PC-9 (cell line): Measurements from ENCODE around the gene IL12A. TPM values are rescaled to one million over a fixed set of nuclear protein-coding genes. Genes with fewer than 3 reads are reported as not detected.

Source experiments
- BruUV-seq: library from RNA; stranded (reverse); fragments of 400-500 nt; replicated peaks from 2 replicates; lab custom pipeline; 2021; lab: Mats Ljungman, UMichigan
- CTCF ChIA-PET: fragments of 300-600 bp; sonication (Branson Sonifier 250); formaldehyde crosslinking; loops from one replicate; lab custom pipeline; 2022; ENCODE audit warnings: antibody characterized with exemption; lab: Charles Lee
- POLR2A ChIA-PET: fragments of 300-600 bp; sonication (Branson Sonifier 250); formaldehyde crosslinking; loops from one replicate; lab custom pipeline; 2022; ENCODE audit warnings: antibody characterized with exemption; ENCODE audit not compliant: unreplicated experiment; lab: Charles Lee
- DNase-seq, 2 experiments: peaks; one replicate each; pipeline versions ENCODE4 v3.0.0 to v3.0.0-alpha.2; 2015 to 2022; ENCODE audit warnings: mixed read lengths in 1 of 2
- H2AFZ ChIP-seq: fragments of 200-600 bp; sonication (generic); 2 replicates; pipeline ENCODE4 v1.8.1; 2017; ENCODE audit warnings: antibody characterized with exemption
- H3F3A ChIP-seq: fragments of 200-600 bp; sonication (generic); 2 replicates; pipeline ENCODE4 v1.8.1; 2017; ENCODE audit warnings: antibody characterized with exemption, mild to moderate bottlenecking, low read depth; ENCODE audit not compliant: insufficient read depth
- H3K27ac ChIP-seq: fragments of 200-600 bp; sonication (generic); 2 replicates; pipeline ENCODE4 v1.6.1; 2016; ENCODE audit warnings: mixed run types
- H3K27me3 ChIP-seq: fragments of 200-600 bp; sonication (generic); 2 replicates; pipeline ENCODE4 v1.6.1; 2016; ENCODE audit warnings: low read depth, mixed run types; ENCODE audit not compliant: insufficient read depth
- H3K36me3 ChIP-seq: fragments of 200-600 bp; sonication (generic); 2 replicates; pipeline ENCODE4 v1.6.1; 2016; ENCODE audit warnings: low read depth, mixed run types
- H3K4me1 ChIP-seq: fragments of 200-600 bp; sonication (generic); replicated peaks from 2 replicates; pipeline ENCODE4 v1.6.1; 2016; ENCODE audit warnings: mixed run types; ENCODE audit not compliant: insufficient read depth
- H3K4me2 ChIP-seq: fragments of 200-600 bp; sonication (generic); 2 replicates; pipeline ENCODE4 v1.6.1; 2017; ENCODE audit warnings: mixed run types
- H3K4me3 ChIP-seq: fragments of 200-600 bp; sonication (generic); 2 replicates; pipeline ENCODE4 v1.6.1; 2016; ENCODE audit warnings: mixed run types
- H3K79me2 ChIP-seq: fragments of 200-600 bp; sonication (generic); 2 replicates; pipeline ENCODE4 v1.6.1; 2017; ENCODE audit warnings: low read depth, mixed run types
- H3K9me2 ChIP-seq: fragments of 200-600 bp; sonication (generic); 2 replicates; pipeline ENCODE4 v1.8.1; 2017; ENCODE audit warnings: mild to moderate bottlenecking; ENCODE audit not compliant: insufficient read depth
- H3K9me3 ChIP-seq: fragments of 200-600 bp; sonication (generic); 2 replicates; pipeline ENCODE4 v1.8.1; 2016; ENCODE audit warnings: low read depth; ENCODE audit not compliant: insufficient read depth
- H4K20me1 ChIP-seq: fragments of 200-600 bp; sonication (generic); 2 replicates; pipeline ENCODE4 v1.8.1; 2017; ENCODE audit not compliant: insufficient read depth
- CTCF ChIP-seq: fragments of 200-600 bp; sonication (generic); conservative IDR thresholded peaks from 2 replicates; pipeline ENCODE4 v1.6.1; 2017; ENCODE audit warnings: mixed run types, antibody characterized with exemption, mild to moderate bottlenecking, moderate library complexity
- EZH2 ChIP-seq: fragments of 200-600 bp; sonication (generic); IDR thresholded peaks from 2 replicates; pipeline ENCODE4 v1.8.0; 2017; ENCODE audit warnings: antibody characterized with exemption, low read depth
- intact Hi-C: fragments of 100-400 bp; cut with micrococcal nuclease; formaldehyde crosslinking; loops from one replicate; pipeline ENCODE4 v1.10.0; 2022; ENCODE audit not compliant: unreplicated experiment
- total RNA-seq: library from RNA; stranded (reverse); gene quantifications from 2 replicates; pipeline ENCODE4 v1.2.3, GENCODE V29; 2021

IL12A gene
- total RNA-seq, 1 experiment from 2014 or later = 0.28 TPM

- Histone ChIP-seq H3F3A (no peaks in the 10 kb centered on the region; the same call in 1 of the 2 replicates), H2AFZ (no peak overlapping the region), H3K4me1 (peaks cover 23% of the 10 kb centered on the region), H3K27me3 (no peaks in the 10 kb centered on the region), H3K27ac (no peak overlapping the region), H3K9me2 (no peaks in the 10 kb centered on the region), H3K4me2 (no peak overlapping the region; the same call in 1 of the 2 replicates), H4K20me1 (no peaks in the 10 kb centered on the region), H3K4me3 (no peak overlapping the region), H3K79me2 (no peaks in the 10 kb centered on the region), H3K36me3 (no peaks in the 10 kb centered on the region), H3K9me3 (no peaks in the 10 kb centered on the region)
- TF ChIP-seq CTCF = no peak
- TF ChIP-seq EZH2 = no peak
- DNase-seq = peak; percentile 27 to 73
- intact Hi-C loops = no loop called here
- POLR2A ChIA-PET = interaction anchor here (0.6 kb wide), 1 partner anchor 120 kb away, joined by 4 read pairs; no protein-coding TSS in a partner anchor
- CTCF ChIA-PET = no interaction called here
- BruUV-seq = no TSS peak
These were observed 4.0 kb downstream of the IL12A start for GRCh38 chr3:159992589-159992988.

GRCh38 chr3:159994182-159994581 is 5.5 kb downstream of the IL12A start:
- no peak for TF ChIP-seq CTCF
- TF ChIP-seq EZH2 = no peak
- no peaks in the 10 kb centered on the region for H3K27me3 ChIP-seq
- H2AFZ ChIP-seq = no peak overlapping the region
- no peaks in the 10 kb centered on the region for H4K20me1 ChIP-seq
- ChIA-PET CTCF (interaction anchor here (1.4 kb wide), 1 partner anchor 110 kb away, joined by 4 read pairs; no protein-coding TSS in a partner anchor), POLR2A (no interaction called here)
- peaks cover 15% of the 10 kb centered on the region for H3K4me1 ChIP-seq
- H3K79me2 ChIP-seq = no peaks in the 10 kb centered on the region
- no peaks in the 10 kb centered on the region; the same call in 1 of the 2 replicates for H3F3A ChIP-seq
- H3K9me2 ChIP-seq = no peaks in the 10 kb centered on the region
- no peaks in the 10 kb centered on the region for H3K36me3 ChIP-seq
- no TSS peak for BruUV-seq
- no peak overlapping the region for H3K27ac ChIP-seq
- H3K9me3 ChIP-seq = no peaks in the 10 kb centered on the region
- no peak for DNase-seq
- intact Hi-C loops = no loop called here
- H3K4me3 ChIP-seq = no peak overlapping the region
- H3K4me2 ChIP-seq = no peak overlapping the region

- H4K20me1 ChIP-seq = no peaks in the 10 kb centered on the region
- no peak for DNase-seq
- intact Hi-C loops = no loop called here
These were observed 6.5 kb downstream of the IL12A start for GRCh38 chr3:159995091-159995490.

More at GRCh38 chr3:159995091-159995490, 6.5 kb downstream of the IL12A start:
- Histone ChIP-seq H3K36me3 (no peaks in the 10 kb centered on the region), H2AFZ (no peak overlapping the region), H3K4me1 (peaks cover 11% of the 10 kb centered on the region), H3K4me2 (no peak overlapping the region), H3K27ac (no peak overlapping the region), H3K27me3 (no peaks in the 10 kb centered on the region), H3K4me3 (no peak overlapping the region), H3K9me3 (no peaks in the 10 kb centered on the region), H3F3A (no peaks in the 10 kb centered on the region; the same call in 1 of the 2 replicates), H3K79me2 (no peaks in the 10 kb centered on the region), H3K9me2 (no peaks in the 10 kb centered on the region)
- CTCF ChIA-PET = interaction anchor here (1.4 kb wide), 1 partner anchor 110 kb away, joined by 4 read pairs; no protein-coding TSS in a partner anchor
- POLR2A ChIA-PET = interaction anchor here (0.7 kb wide), 2 partner anchors 16 to 764 kb away, joined by 3 to 6 read pairs; no protein-coding TSS in a partner anchor
- no TSS peak for BruUV-seq
- TF ChIP-seq EZH2 (no peak), CTCF (no peak)
